H1 (cell line): ENCODE results near the gene SEMA3C. TPM values are rescaled to one million over a fixed set of nuclear protein-coding genes. Genes with fewer than 3 reads are reported as not detected.

ENCODE experiments used
- CTCF ChIA-PET: fragments of 300-600 bp; sonication (Branson Sonifier 250); formaldehyde crosslinking; loops from one replicate; lab custom pipeline; 2021; ENCODE audit not compliant: partially characterized antibody; lab: Charles Lee
- POLR2A ChIA-PET: fragments of 300-600 bp; sonication (Branson Sonifier 250); formaldehyde crosslinking; loops from one replicate; lab custom pipeline; 2021; ENCODE audit warnings: inconsistent platforms; ENCODE audit not compliant: partially characterized antibody; lab: Charles Lee
- DNase-seq, 2 experiments: peaks; one replicate each; pipeline versions ENCODE4 v3.0.0 to v3.0.0-alpha.2; 2010 to 2022; ENCODE audit warnings: low spot score in 2 of 2, low read depth in 1 of 2, mixed read lengths in 1 of 2
- FAIRE-seq: peaks from 2 replicates; lab custom pipeline; 2011; peaks lifted over from hg19 to GRCh38; lab: Jason Lieb, UNC
- H2AFZ ChIP-seq: 2 replicates; pipeline ENCODE4 v1.8.1; 2012; ENCODE audit warnings: low read length, inconsistent platforms
- H2AK5ac ChIP-seq: 2 replicates; pipeline ENCODE4 v1.6.1; 2013; ENCODE audit warnings: low read depth, low read length
- H2BK120ac ChIP-seq: replicated peaks from 2 replicates; pipeline ENCODE3; 2013; ENCODE audit warnings: low read depth, low read length, inconsistent platforms
- H2BK12ac ChIP-seq: 2 replicates; pipeline ENCODE4 v1.6.1; 2013; ENCODE audit warnings: low read depth, low read length
- H2BK15ac ChIP-seq: 2 replicates; pipeline ENCODE4 v1.6.1; 2013; ENCODE audit warnings: low read length
- H2BK20ac ChIP-seq: 2 replicates; pipeline ENCODE4 v1.6.1; 2013; ENCODE audit warnings: low read length
- H2BK5ac ChIP-seq: 2 replicates; pipeline ENCODE4 v1.6.1; 2013; ENCODE audit warnings: low read depth, low read length
- H3K14ac ChIP-seq: 2 replicates; pipeline ENCODE4 v1.6.1; 2013; ENCODE audit warnings: inconsistent platforms; ENCODE audit not compliant: insufficient read length
- H3K18ac ChIP-seq: 2 replicates; pipeline ENCODE4 v1.6.1; 2013; ENCODE audit warnings: low read length; ENCODE audit errors: extremely low read depth
- H3K23ac ChIP-seq: 2 replicates; pipeline ENCODE4 v1.6.1; 2013; ENCODE audit warnings: inconsistent platforms; ENCODE audit not compliant: insufficient read length
- H3K23me2 ChIP-seq: 2 replicates; pipeline ENCODE4 v1.6.1; 2013; ENCODE audit warnings: low read depth, low read length
- H3K27ac ChIP-seq: 2 replicates; pipeline ENCODE4 v1.6.1; 2011; ENCODE audit warnings: low read depth, low read length, inconsistent platforms
- H3K27me3 ChIP-seq, 4 experiments: replicated peaks in 1 of 4; 1 replicate in 1 of 4; 2 replicates in 3 of 4; pipeline versions ENCODE4 v1.6.1 to v1.8.1; 2011 to 2013; ENCODE audit warnings: low read length in 3 of 4, mild to moderate bottlenecking in 3 of 4, inconsistent platforms in 2 of 4, mixed read lengths in 2 of 4, moderate library complexity in 1 of 4; ENCODE audit not compliant: control insufficient read depth in 3 of 4, insufficient read depth in 3 of 4; ENCODE audit errors: extremely low read depth in 1 of 4
- H3K36me3 ChIP-seq, 4 experiments: 2 replicates each; pipeline versions ENCODE4 v1.6.1 to v1.8.1; 2011 to 2013; ENCODE audit warnings: mild to moderate bottlenecking in 4 of 4, low read length in 3 of 4, moderate library complexity in 2 of 4, control low read depth in 1 of 4, inconsistent platforms in 1 of 4; ENCODE audit not compliant: insufficient read depth in 4 of 4, control insufficient read depth in 2 of 4
- H3K4ac ChIP-seq: replicated peaks from 2 replicates; pipeline ENCODE3; 2013; ENCODE audit warnings: low read length, low read depth, mixed read lengths, inconsistent platforms; ENCODE audit not compliant: insufficient read length
- H3K4me1 ChIP-seq, 4 experiments: replicated peaks in 1 of 4; 1 replicate in 1 of 4; 2 replicates in 3 of 4; pipeline versions ENCODE4 v1.6.1 to v1.8.1; 2011 to 2013; ENCODE audit warnings: low read length in 3 of 4, inconsistent platforms in 2 of 4, mixed read lengths in 1 of 4; ENCODE audit not compliant: insufficient read depth in 4 of 4, control insufficient read depth in 3 of 4
- H3K4me2 ChIP-seq, 2 experiments: 2 replicates each; pipeline versions ENCODE4 v1.6.1 to v1.8.1; 2011 to 2013; ENCODE audit warnings: low read depth in 2 of 2, low read length in 2 of 2, control low read depth in 1 of 2, inconsistent platforms in 1 of 2, mild to moderate bottlenecking in 1 of 2; ENCODE audit not compliant: insufficient read depth in 1 of 2
- H3K4me3 ChIP-seq, 4 experiments: fragments of 200-600, 300-600 bp in 1 of 4; sonication (generic), shearing (Covaris generic), sonication (Bioruptor Twin) in 1 of 4; 2 replicates each; pipeline versions ENCODE4 v1.5.1 to v1.8.1; 2011 to 2016; ENCODE audit warnings: low read length in 4 of 4, low read depth in 3 of 4, control low read depth in 2 of 4, inconsistent platforms in 2 of 4, mild to moderate bottlenecking in 2 of 4, mixed read lengths in 1 of 4, moderate library complexity in 1 of 4; ENCODE audit not compliant: insufficient read depth in 2 of 4; ENCODE audit errors: extremely low read depth in 1 of 4
- H3K56ac ChIP-seq: replicated peaks from 2 replicates; pipeline ENCODE3; 2013; ENCODE audit warnings: low read depth, mild to moderate bottlenecking, mixed read lengths, low read length, inconsistent platforms; ENCODE audit not compliant: insufficient read length
- H3K79me1 ChIP-seq: 2 replicates; pipeline ENCODE4 v1.6.1; 2013; ENCODE audit warnings: low read depth, low read length, control low read depth
- H3K79me2 ChIP-seq, 2 experiments: 2 replicates each; pipeline versions ENCODE4 v1.6.1 to v1.8.1; 2012 to 2013; ENCODE audit warnings: low read length in 2 of 2, mild to moderate bottlenecking in 2 of 2, inconsistent platforms in 1 of 2; ENCODE audit not compliant: insufficient read depth in 2 of 2, control insufficient read depth in 1 of 2
- H3K9ac ChIP-seq, 4 experiments: replicated peaks in 1 of 4; 1 replicate in 1 of 4; 2 replicates in 3 of 4; pipeline versions ENCODE4 v1.6.1 to v1.8.1; 2011 to 2013; ENCODE audit warnings: low read depth in 3 of 4, low read length in 3 of 4, control low read depth in 2 of 4, mild to moderate bottlenecking in 2 of 4, moderate library complexity in 2 of 4, inconsistent platforms in 1 of 4; ENCODE audit errors: extremely low read depth in 1 of 4
- H3K9me3 ChIP-seq, 2 experiments: 2 replicates each; pipeline versions ENCODE4 v1.6.1 to v1.8.1; 2012 to 2013; ENCODE audit warnings: mild to moderate bottlenecking in 2 of 2, moderate library complexity in 2 of 2, control low read depth in 1 of 2, inconsistent platforms in 1 of 2, low read depth in 1 of 2, low read length in 1 of 2, mixed read lengths in 1 of 2; ENCODE audit not compliant: insufficient read depth in 2 of 2
- H4K20me1 ChIP-seq, 2 experiments: replicated peaks in 1 of 2; 2 replicates each; pipeline versions ENCODE3 to v1.8.1; 2011 to 2013; ENCODE audit warnings: inconsistent platforms in 2 of 2, low read length in 2 of 2, mild to moderate bottlenecking in 1 of 2; ENCODE audit not compliant: insufficient read depth in 2 of 2, control insufficient read depth in 1 of 2
- H4K5ac ChIP-seq: 2 replicates; pipeline ENCODE4 v1.6.1; 2013; ENCODE audit warnings: low read length, low read depth, mixed read lengths, inconsistent platforms; ENCODE audit not compliant: insufficient read length
- H4K8ac ChIP-seq: 2 replicates; pipeline ENCODE4 v1.8.0; 2013; ENCODE audit warnings: mild to moderate bottlenecking, moderate library complexity, low read length, inconsistent platforms; ENCODE audit not compliant: insufficient read depth; ENCODE audit errors: extremely low read depth
- H4K91ac ChIP-seq: replicated peaks from 2 replicates; pipeline ENCODE3; 2013; ENCODE audit warnings: low read length, mixed read lengths, inconsistent platforms; ENCODE audit not compliant: insufficient read length
- CEBPB ChIP-seq: IDR thresholded peaks from 2 replicates; pipeline ENCODE4 v1.6.1; 2012; ENCODE audit warnings: low read depth, low read length
- EZH2 ChIP-seq: fragments of 200-600 bp; sonication (generic); IDR thresholded peaks from 2 replicates; pipeline ENCODE4 v1.7.1; 2012; ENCODE audit warnings: low read depth, mild to moderate bottlenecking, moderate library complexity, low read length, inconsistent platforms; ENCODE audit not compliant: severe bottlenecking
- JUN ChIP-seq: IDR thresholded peaks from 2 replicates; pipeline ENCODE4 v1.6.1; 2011; ENCODE audit warnings: low read depth, mild to moderate bottlenecking, improper control_type of control experiment, low read length
- POU5F1 ChIP-seq: IDR thresholded peaks from 2 replicates; pipeline ENCODE4 v1.6.1; 2011; ENCODE audit warnings: low read depth, mild to moderate bottlenecking, low read length, moderate library complexity
- SAP30 ChIP-seq: fragments of 300-600 bp; sonication (generic); IDR thresholded peaks from 2 replicates; pipeline ENCODE4 v1.7.1; 2012; ENCODE audit warnings: low read length, moderate library complexity, mild to moderate bottlenecking, inconsistent platforms; ENCODE audit not compliant: insufficient read depth, insufficient replicate concordance
- WGBS, 2 experiments: shearing (Covaris generic) in 1 of 2; methylation state at CpG; one replicate each; pipeline versions ENCODE4 v1.1.6 to v1.1.7; 2013 to 2015; ENCODE audit warnings: low lambda C conversion rate in 2 of 2, mixed read lengths in 2 of 2, inconsistent platforms in 1 of 2, low coverage in 1 of 2, missing lambda C conversion rate in 1 of 2; ENCODE audit not compliant: insufficient replicate concordance in 2 of 2, insufficient coverage in 1 of 2, insufficient read length in 1 of 2; ENCODE audit errors: extremely low coverage in 1 of 2, missing lambda C conversion rate in 1 of 2; 5-methylcytosine and 5-hydroxymethylcytosine counted together
- polyA plus RNA-seq, 7 experiments: library from polyadenylated mRNA; depleted of rRNA in 3 of 7; stranded (reverse) in 5 of 7; unstranded in 2 of 7; fragments of >200 nt in 5 of 7; fragments of 200-250 nt in 2 of 7; gene quantifications; 1 replicate in 5 of 7; 2 replicates in 1 of 7; 4 replicates in 1 of 7; pipeline versions ENCODE4 v1.2.1 to v1.2.3, GENCODE V29; 2011 to 2013; ENCODE audit warnings: missing spikeins in 2 of 7, mixed read lengths in 2 of 7
- total RNA-seq: library from RNA; stranded (reverse); fragmentation: NEBNext Ultra II Directional; extraction: Animal tissue kit (Norgen Biotek cat#: 25700); gene quantifications from 2 replicates; pipeline ENCODE4 v1.2.1, GENCODE V29; 2021

The SEMA3C gene
- total and polyA plus RNA-seq, 2 of the 8 experiments (the other 6 are each of a cell fraction or from before 2014, with no cell fraction given), result 0.15 to 1.4 TPM

- H2BK5ac ChIP-seq, result no peak overlapping the region
Measured at GRCh38 chr7:80858141-80858903, 60.5 kb downstream of the SEMA3C start.

More at GRCh38 chr7:80858141-80858903, 60.5 kb downstream of the SEMA3C start:
- Histone ChIP-seq H3K23me2 (no peaks in the 10 kb centered on the region), H3K9ac (no peak overlapping the region), H4K91ac (no peak overlapping the region), H3K18ac (no peak overlapping the region), H2BK15ac (no peak overlapping the region), H4K5ac (no peak overlapping the region), H3K27me3 (no peaks in the 10 kb centered on the region), H2AFZ (no peak overlapping the region), H3K14ac (no peak overlapping the region), H3K79me1 (no peaks in the 10 kb centered on the region), H4K8ac (no peak overlapping the region), H2BK12ac (no peak overlapping the region), H3K4me1 (no peaks in the 10 kb centered on the region), H3K23ac (no peak overlapping the region), H3K79me2 (no peaks in the 10 kb centered on the region), H3K56ac (no peak overlapping the region), H3K36me3 (no peaks in the 10 kb centered on the region), H3K27ac (no peak overlapping the region), H3K9me3 (no peaks in the 10 kb centered on the region), H2BK20ac (no peak overlapping the region), H3K4me2 (no peak overlapping the region), H3K4ac (no peak overlapping the region), H2BK120ac (no peak overlapping the region), H2AK5ac (no peak overlapping the region), H3K4me3 (no peak overlapping the region), H4K20me1 (no peaks in the 10 kb centered on the region)
- DNase-seq (no peak), FAIRE-seq (no peak)
- WGBS, 2 experiments, result 86% methylated on average over 3 of the region's 3 CpGs; no CpG with 5 or more reads in 1 of the 2 experiments
- ChIA-PET POLR2A (no interaction called here), CTCF (no interaction called here)
- TF ChIP-seq POU5F1, result no peak
- TF ChIP-seq EZH2, result no peak
- TF ChIP-seq CEBPB, result no peak
- no peak for TF ChIP-seq SAP30
- TF ChIP-seq JUN, result no peak
